Trophoblast cell (in vitro differentiated cells and primary cell): Measurements from ENCODE around the gene BICD1.

ENCODE experiments used
- DNase-seq, 2 donors: peaks; one replicate each; pipeline ENCODE4 v3.0.0-alpha.2; 2016
- H2AFZ ChIP-seq: 2 replicates; pipeline ENCODE4 v1.6.1; 2013; ENCODE audit warnings: low read length, moderate library complexity, mild to moderate bottlenecking; ENCODE audit not compliant: insufficient read depth, poor library complexity
- H2AK5ac ChIP-seq: 2 replicates; pipeline ENCODE4 v1.6.1; 2013; ENCODE audit warnings: mild to moderate bottlenecking, low read length
- H2BK120ac ChIP-seq: 2 replicates; pipeline ENCODE4 v1.6.1; 2013; ENCODE audit warnings: low read length, mild to moderate bottlenecking, moderate library complexity; ENCODE audit not compliant: insufficient read depth, poor library complexity
- H2BK12ac ChIP-seq: 2 replicates; pipeline ENCODE4 v1.6.1; 2013; ENCODE audit warnings: mild to moderate bottlenecking, low read length, moderate library complexity
- H2BK5ac ChIP-seq: 2 replicates; pipeline ENCODE4 v1.6.1; 2013; ENCODE audit warnings: low read length, low read depth, moderate library complexity, mild to moderate bottlenecking; ENCODE audit not compliant: poor library complexity
- H3K14ac ChIP-seq: 2 replicates; pipeline ENCODE4 v1.6.1; 2013; ENCODE audit warnings: mild to moderate bottlenecking, low read length
- H3K18ac ChIP-seq: 2 replicates; pipeline ENCODE4 v1.6.1; 2013; ENCODE audit warnings: mild to moderate bottlenecking, low read length
- H3K23ac ChIP-seq: 2 replicates; pipeline ENCODE4 v1.6.1; 2013; ENCODE audit warnings: low read length
- H3K27ac ChIP-seq: 2 replicates; pipeline ENCODE4 v1.5.1; 2013; ENCODE audit warnings: low read depth, mild to moderate bottlenecking, inconsistent platforms, low read length, moderate library complexity
- H3K27me3 ChIP-seq: 2 replicates; pipeline ENCODE4 v1.6.1; 2013; ENCODE audit warnings: inconsistent platforms, mild to moderate bottlenecking, low read length, moderate library complexity; ENCODE audit not compliant: insufficient read depth
- H3K36me3 ChIP-seq, 2 experiments: 1 replicate in 1 of 2; 2 replicates in 1 of 2; pipeline ENCODE4 v1.6.1; 2013; ENCODE audit warnings: low read length in 2 of 2, mild to moderate bottlenecking in 2 of 2, moderate library complexity in 1 of 2; ENCODE audit not compliant: insufficient read depth in 2 of 2, control insufficient read depth in 1 of 2
- H3K4ac ChIP-seq: 2 replicates; pipeline ENCODE4 v1.6.1; 2013; ENCODE audit warnings: low read depth, mild to moderate bottlenecking, low read length, moderate library complexity
- H3K4me1 ChIP-seq, 2 experiments: 1 replicate in 1 of 2; 2 replicates in 1 of 2; pipeline ENCODE4 v1.6.1; 2013; ENCODE audit warnings: low read length in 2 of 2, mild to moderate bottlenecking in 2 of 2, moderate library complexity in 1 of 2; ENCODE audit not compliant: insufficient read depth in 2 of 2, control insufficient read depth in 1 of 2
- H3K4me2 ChIP-seq: 2 replicates; pipeline ENCODE4 v1.6.1; 2013; ENCODE audit warnings: inconsistent platforms, mild to moderate bottlenecking, low read length, moderate library complexity
- H3K4me3 ChIP-seq: 2 replicates; pipeline ENCODE4 v1.5.1; 2013; ENCODE audit warnings: mild to moderate bottlenecking, low read depth, low read length, inconsistent platforms
- H3K79me1 ChIP-seq: one replicate; pipeline ENCODE4 v1.6.1; 2013; ENCODE audit warnings: low read length
- H3K79me2 ChIP-seq: 2 replicates; pipeline ENCODE4 v1.6.1; 2013; ENCODE audit warnings: low read length, mild to moderate bottlenecking; ENCODE audit not compliant: control insufficient read depth, insufficient read depth, poor library complexity
- H3K9ac ChIP-seq: 2 replicates; pipeline ENCODE4 v1.6.1; 2013; ENCODE audit warnings: mild to moderate bottlenecking, low read length
- H3K9me3 ChIP-seq: 2 replicates; pipeline ENCODE4 v1.6.1; 2013; ENCODE audit warnings: low read depth, mild to moderate bottlenecking, control low read depth, inconsistent platforms, low read length; ENCODE audit not compliant: insufficient read depth
- H4K12ac ChIP-seq: 2 replicates; pipeline ENCODE4 v1.6.1; 2013; ENCODE audit warnings: low read depth, mild to moderate bottlenecking, low read length, moderate library complexity
- H4K8ac ChIP-seq: 2 replicates; pipeline ENCODE4 v1.6.1; 2013; ENCODE audit warnings: low read depth, mild to moderate bottlenecking, low read length, moderate library complexity
- H4K91ac ChIP-seq: one replicate; pipeline ENCODE4 v1.6.1; 2013; ENCODE audit warnings: low read depth, mild to moderate bottlenecking, low read length, moderate library complexity
- WGBS: extraction: QIAGEN DNeasy Blood & Tissue Kit; methylation state at CpG from one replicate; pipeline ENCODE4 v1.1.7; 2013; ENCODE audit warnings: missing lambda C conversion rate; ENCODE audit not compliant: insufficient read length, insufficient coverage; ENCODE audit errors: extremely low coverage; 5-methylcytosine and 5-hydroxymethylcytosine counted together

The BICD1 gene

DNA sequence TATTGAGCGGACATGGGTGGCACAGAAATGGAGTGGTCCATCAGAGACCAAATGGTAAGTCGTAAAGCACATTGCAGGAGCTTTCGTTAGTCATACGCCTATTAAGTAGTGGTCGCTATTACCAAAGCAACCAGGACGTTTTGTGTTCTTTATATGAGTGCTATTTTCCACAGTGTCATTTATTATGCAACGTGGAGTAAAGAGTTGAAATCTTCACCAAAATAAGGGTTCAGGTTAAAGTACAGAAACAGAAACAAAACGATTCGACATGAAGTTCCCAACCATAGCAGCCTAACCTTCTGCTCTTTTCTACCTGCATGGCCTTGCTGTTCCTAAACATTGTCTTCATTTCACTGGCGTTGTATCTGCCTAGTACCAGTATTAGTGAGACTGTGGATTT, 272.6 kb downstream of the BICD1 start:
- no peak overlapping the region for H4K91ac ChIP-seq
- no peaks in the 10 kb centered on the region for H3K79me1 ChIP-seq
- H3K4me3 ChIP-seq = no peak overlapping the region
- no peaks in the 10 kb centered on the region for H3K79me2 ChIP-seq
- no peak overlapping the region for H3K4me2 ChIP-seq
- H3K18ac ChIP-seq = no peak overlapping the region
- H3K23ac ChIP-seq = no peak overlapping the region
- no peak overlapping the region for H2BK120ac ChIP-seq
- no peak overlapping the region for H3K14ac ChIP-seq
- H4K12ac ChIP-seq = no peak overlapping the region
- no peak overlapping the region for H3K9ac ChIP-seq
- no peak overlapping the region for H2BK12ac ChIP-seq
- WGBS = no CpG with 5 or more reads among the region's 10 CpGs
- no peak overlapping the region for H4K8ac ChIP-seq
- H3K9me3 ChIP-seq = no peaks in the 10 kb centered on the region
- H2BK5ac ChIP-seq = no peak overlapping the region
- no peaks in the 10 kb centered on the region for H3K27me3 ChIP-seq
- H3K4me1 ChIP-seq = no peaks in the 10 kb centered on the region
- no peak overlapping the region for H3K27ac ChIP-seq
- no peak overlapping the region for H2AK5ac ChIP-seq
- DNase-seq = no peak
- H3K36me3 ChIP-seq = no peaks in the 10 kb centered on the region
- H3K4ac ChIP-seq = no peak overlapping the region
- no peak overlapping the region for H2AFZ ChIP-seq

DNA sequence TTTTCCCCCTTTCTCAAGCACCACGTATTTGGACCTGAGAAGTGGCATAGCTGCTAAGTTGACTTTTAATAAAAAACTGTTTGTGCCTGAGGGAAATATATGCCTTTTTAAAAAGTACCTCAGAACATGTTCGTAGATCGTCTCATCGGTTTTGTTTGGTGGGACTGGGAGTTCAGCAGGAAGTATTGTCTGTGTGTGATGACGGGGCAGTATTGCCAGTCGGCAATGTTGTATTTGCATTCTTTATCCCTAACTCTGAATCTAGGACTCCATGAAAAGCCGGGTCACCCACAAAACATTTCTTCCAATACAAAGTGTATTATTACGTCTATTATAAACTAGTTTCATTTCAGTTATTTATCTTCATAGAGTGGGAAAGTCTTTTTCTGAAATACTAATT, 273.0 kb downstream of the BICD1 start:
- DNase-seq = no peak
- Histone ChIP-seq H3K27me3 (no peaks in the 10 kb centered on the region), H3K23ac (no peak overlapping the region), H3K9ac (no peak overlapping the region), H3K4ac (no peak overlapping the region), H3K18ac (no peak overlapping the region), H3K79me1 (no peaks in the 10 kb centered on the region), H3K36me3 (no peaks in the 10 kb centered on the region), H3K27ac (no peak overlapping the region), H3K14ac (no peak overlapping the region), H2BK12ac (no peak overlapping the region), H2BK5ac (no peak overlapping the region), H4K12ac (no peak overlapping the region), H4K8ac (no peak overlapping the region), H2BK120ac (no peak overlapping the region), H3K4me3 (no peak overlapping the region), H3K4me1 (no peaks in the 10 kb centered on the region), H2AK5ac (no peak overlapping the region), H4K91ac (no peak overlapping the region), H2AFZ (no peak overlapping the region), H3K79me2 (no peaks in the 10 kb centered on the region), H3K9me3 (no peaks in the 10 kb centered on the region), H3K4me2 (no peak overlapping the region)
- WGBS = no CpG with 5 or more reads among the region's 8 CpGs

DNA sequence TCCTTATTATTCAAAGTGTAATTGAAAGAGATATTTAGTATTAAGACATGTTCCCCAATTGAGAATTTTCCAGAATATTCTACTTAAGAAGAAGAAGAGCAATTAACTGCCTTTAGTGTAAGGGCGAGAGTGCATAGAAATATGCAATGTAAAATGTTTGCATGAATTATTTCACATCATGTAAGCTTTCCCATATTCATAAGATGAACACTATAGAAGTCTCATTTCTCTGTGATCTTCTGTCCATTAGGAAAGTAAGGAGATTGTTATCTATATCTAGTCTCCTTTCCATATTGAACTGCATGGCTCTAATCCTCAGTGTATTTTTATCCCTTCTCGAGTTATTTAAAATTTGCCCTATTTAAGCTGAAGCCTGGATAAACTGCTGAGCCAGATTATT, 275.6 kb downstream of the BICD1 start:
- H4K8ac ChIP-seq = no peak overlapping the region
- no peak overlapping the region for H3K27ac ChIP-seq
- H2AFZ ChIP-seq = no peak overlapping the region
- H3K4me3 ChIP-seq = no peak overlapping the region
- no peaks in the 10 kb centered on the region for H3K9me3 ChIP-seq
- no peak overlapping the region for H4K91ac ChIP-seq
- H3K27me3 ChIP-seq = no peaks in the 10 kb centered on the region
- no peak overlapping the region for H2BK120ac ChIP-seq
- DNase-seq = no peak
- H3K4me2 ChIP-seq = no peak overlapping the region
- H3K23ac ChIP-seq = no peak overlapping the region
- H3K79me1 ChIP-seq = no peaks in the 10 kb centered on the region
- no peak overlapping the region for H4K12ac ChIP-seq
- no peak overlapping the region for H2BK5ac ChIP-seq
- H3K36me3 ChIP-seq = no peaks in the 10 kb centered on the region
- no peak overlapping the region for H3K4ac ChIP-seq
- H3K14ac ChIP-seq = no peak overlapping the region
- no CpG with 5 or more reads among the region's 2 CpGs for WGBS
- H3K9ac ChIP-seq = no peak overlapping the region
- H2BK12ac ChIP-seq = no peak overlapping the region
- H2AK5ac ChIP-seq = no peak overlapping the region
- no peaks in the 10 kb centered on the region for H3K79me2 ChIP-seq
- no peak overlapping the region for H3K18ac ChIP-seq
- H3K4me1 ChIP-seq = no peaks in the 10 kb centered on the region

DNA sequence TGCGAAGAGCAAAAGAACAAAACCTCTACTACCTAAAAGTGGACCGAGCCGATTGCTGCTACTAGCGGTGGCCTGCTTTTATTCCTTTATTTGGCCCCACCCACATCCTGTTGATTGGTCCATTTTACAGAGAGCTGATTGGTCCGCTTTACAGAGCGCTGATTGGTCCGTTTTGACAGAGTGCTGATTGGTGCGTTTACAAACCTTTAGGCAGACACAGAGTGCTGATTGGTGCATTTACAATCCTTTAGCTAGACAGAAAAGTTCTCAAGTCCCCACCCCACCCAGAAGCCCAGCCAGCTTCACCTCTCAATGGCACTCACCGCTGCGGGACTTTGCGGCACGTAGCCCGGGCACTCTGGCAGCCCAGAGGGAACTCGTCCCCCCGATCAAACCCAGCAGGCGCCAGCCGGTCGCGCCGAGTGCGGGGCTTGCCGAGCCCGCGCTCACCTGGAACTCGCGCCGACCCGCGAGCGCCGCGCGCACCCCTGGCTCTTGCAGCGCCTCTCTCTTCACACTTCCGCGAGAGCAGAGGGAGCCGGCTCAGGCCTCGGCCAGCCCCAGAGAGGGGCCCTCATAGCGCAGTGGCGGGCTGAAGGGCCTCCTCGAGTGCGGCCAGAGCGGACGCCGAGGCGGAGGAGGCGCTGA, 284.0 kb downstream of the BICD1 start:
- Histone ChIP-seq H4K8ac (no peak overlapping the region), H3K4me3 (no peak overlapping the region), H4K91ac (no peak overlapping the region), H3K9me3 (no peaks in the 10 kb centered on the region), H3K36me3 (no peaks in the 10 kb centered on the region), H3K4ac (no peak overlapping the region), H2AFZ (no peak overlapping the region), H3K79me2 (no peaks in the 10 kb centered on the region), H2AK5ac (no peak overlapping the region), H3K4me2 (no peak overlapping the region), H3K23ac (no peak overlapping the region), H3K27me3 (no peaks in the 10 kb centered on the region), H3K79me1 (no peaks in the 10 kb centered on the region), H3K18ac (no peak overlapping the region), H3K27ac (no peak overlapping the region), H3K14ac (no peak overlapping the region), H2BK12ac (no peak overlapping the region), H3K9ac (no peak overlapping the region), H4K12ac (no peak overlapping the region), H3K4me1 (no peaks in the 10 kb centered on the region), H2BK5ac (no peak overlapping the region), H2BK120ac (no peak overlapping the region)
- no peak for DNase-seq
- WGBS = no CpG with 5 or more reads among the region's 47 CpGs
